H1 (cell line): ENCODE measurements around the gene SERINC4. TPM values are rescaled to one million over a fixed set of nuclear protein-coding genes. Genes with fewer than 3 reads are reported as not detected.

Experiments used
- BACH1 ChIP-seq: IDR thresholded peaks from 2 replicates; pipeline ENCODE4 v1.6.1; 2012; ENCODE audit warnings: low read length, improper control_type of control experiment
- SIN3A ChIP-seq, 2 experiments: IDR thresholded peaks in 1 of 2; conservative IDR thresholded peaks in 1 of 2; 2 replicates each; pipeline ENCODE4 v1.6.1; 2011 to 2012; ENCODE audit warnings: low read length in 2 of 2, improper control_type of control experiment in 1 of 2, low read depth in 1 of 2, mild to moderate bottlenecking in 1 of 2
- polyA plus RNA-seq, 7 experiments: library from polyadenylated mRNA; depleted of rRNA in 3 of 7; stranded (reverse) in 5 of 7; unstranded in 2 of 7; fragments of >200 nt in 5 of 7; fragments of 200-250 nt in 2 of 7; gene quantifications; 1 replicate in 5 of 7; 2 replicates in 1 of 7; 4 replicates in 1 of 7; pipeline versions ENCODE4 v1.2.1 to v1.2.3, GENCODE V29; 2011 to 2013; ENCODE audit warnings: missing spikeins in 2 of 7, mixed read lengths in 2 of 7
- total RNA-seq: library from RNA; stranded (reverse); fragmentation: NEBNext Ultra II Directional; extraction: Animal tissue kit (Norgen Biotek cat#: 25700); gene quantifications from 2 replicates; pipeline ENCODE4 v1.2.1, GENCODE V29; 2021
- TF ChIP-seq, protein P1 (sequence below): IDR thresholded peaks from 2 replicates; pipeline ENCODE4 v1.6.1; 2012; ENCODE audit warnings: inconsistent platforms
- TF ChIP-seq, protein P2 (sequence below), 3 experiments: IDR thresholded peaks; 1 replicate in 2 of 3; 2 replicates in 1 of 3; pipeline versions ENCODE4 v1.5.1 to v1.6.1; 2011; ENCODE audit warnings: low read length in 3 of 3, mild to moderate bottlenecking in 3 of 3, inconsistent platforms in 2 of 3, low read depth in 1 of 3, moderate library complexity in 1 of 3; ENCODE audit not compliant: insufficient read depth in 1 of 3; ENCODE audit errors: control extremely low read depth in 1 of 3

The SERINC4 gene
- total and polyA plus RNA-seq, 2 of the 8 experiments (the other 6 are each of a cell fraction or from before 2014, with no cell fraction given), result 0.08 TPM; not detected in 1

DNA sequence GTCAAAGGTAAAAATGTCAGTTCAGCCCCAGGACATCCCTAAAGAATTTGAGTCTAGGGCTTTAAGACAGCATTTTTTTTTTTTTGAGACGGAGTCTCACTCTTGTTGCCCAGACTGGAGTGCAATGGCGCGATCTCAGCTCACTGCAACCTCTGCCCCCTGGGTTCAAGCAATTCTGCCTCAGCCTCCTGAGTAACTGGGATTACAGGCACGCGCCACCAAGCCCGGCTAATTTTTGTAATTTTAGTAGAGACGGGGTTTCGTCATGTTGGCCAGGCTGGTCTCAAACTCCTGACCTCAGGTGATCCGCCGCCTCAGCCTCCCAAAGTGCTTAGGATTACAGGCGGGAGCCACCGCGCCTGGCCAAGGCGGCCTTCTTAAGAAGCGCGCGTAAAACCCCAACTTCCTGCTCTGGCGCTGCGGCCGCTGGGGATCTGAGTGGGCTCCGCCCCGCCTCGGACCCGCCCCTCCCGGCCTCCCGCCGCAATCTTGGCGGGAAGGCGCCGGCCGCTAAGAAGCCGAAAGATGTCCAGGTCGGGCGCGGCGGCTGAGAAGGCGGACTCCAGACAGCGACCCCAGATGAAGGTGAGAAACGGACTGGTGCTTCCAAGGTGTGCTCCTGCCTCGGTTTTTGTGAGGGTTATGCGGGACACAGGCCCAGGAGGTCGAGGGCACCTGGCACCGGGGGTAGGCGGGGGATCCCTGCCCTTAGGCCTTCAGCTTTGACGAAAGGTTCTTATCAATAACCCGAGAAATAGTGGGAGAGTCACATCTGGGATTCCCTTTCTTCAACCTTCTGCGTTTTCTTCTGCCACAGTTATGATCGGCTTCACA, 26.7 kb upstream of the SERINC4 start, which contains the start of gene WDR76 (continued):
- TF ChIP-seq SIN3A (conservative IDR thresholded peaks at IDR 0.05 in 1 of 2, IDR thresholded peaks at IDR 0.05 in 1 of 2; ENCODE audit: low read depth in 1 of 2, low read length in 2 of 2) (no peak), BACH1 (no peak)
- TF ChIP-seq, protein P1, sequence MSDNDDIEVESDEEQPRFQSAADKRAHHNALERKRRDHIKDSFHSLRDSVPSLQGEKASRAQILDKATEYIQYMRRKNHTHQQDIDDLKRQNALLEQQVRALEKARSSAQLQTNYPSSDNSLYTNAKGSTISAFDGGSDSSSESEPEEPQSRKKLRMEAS, result no peak; the same call in none of the 2 replicates
- TF ChIP-seq, protein P2, sequence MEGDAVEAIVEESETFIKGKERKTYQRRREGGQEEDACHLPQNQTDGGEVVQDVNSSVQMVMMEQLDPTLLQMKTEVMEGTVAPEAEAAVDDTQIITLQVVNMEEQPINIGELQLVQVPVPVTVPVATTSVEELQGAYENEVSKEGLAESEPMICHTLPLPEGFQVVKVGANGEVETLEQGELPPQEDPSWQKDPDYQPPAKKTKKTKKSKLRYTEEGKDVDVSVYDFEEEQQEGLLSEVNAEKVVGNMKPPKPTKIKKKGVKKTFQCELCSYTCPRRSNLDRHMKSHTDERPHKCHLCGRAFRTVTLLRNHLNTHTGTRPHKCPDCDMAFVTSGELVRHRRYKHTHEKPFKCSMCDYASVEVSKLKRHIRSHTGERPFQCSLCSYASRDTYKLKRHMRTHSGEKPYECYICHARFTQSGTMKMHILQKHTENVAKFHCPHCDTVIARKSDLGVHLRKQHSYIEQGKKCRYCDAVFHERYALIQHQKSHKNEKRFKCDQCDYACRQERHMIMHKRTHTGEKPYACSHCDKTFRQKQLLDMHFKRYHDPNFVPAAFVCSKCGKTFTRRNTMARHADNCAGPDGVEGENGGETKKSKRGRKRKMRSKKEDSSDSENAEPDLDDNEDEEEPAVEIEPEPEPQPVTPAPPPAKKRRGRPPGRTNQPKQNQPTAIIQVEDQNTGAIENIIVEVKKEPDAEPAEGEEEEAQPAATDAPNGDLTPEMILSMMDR (IDR thresholded peaks at IDR 0.05; ENCODE audit: control extremely low read depth in 1 of 3, insufficient read depth in 1 of 3, low read depth in 1 of 3, low read length in 3 of 3), result no peak
